Germinal center (tissue), 1 donor: ENCODE results near the gene MAML3.

Source experiments
- DNase-seq: peaks from one replicate; pipeline ENCODE4 v3.0.0; 2012; ENCODE audit warnings: mixed read lengths, low spot score

MAML3 gene

DNA sequence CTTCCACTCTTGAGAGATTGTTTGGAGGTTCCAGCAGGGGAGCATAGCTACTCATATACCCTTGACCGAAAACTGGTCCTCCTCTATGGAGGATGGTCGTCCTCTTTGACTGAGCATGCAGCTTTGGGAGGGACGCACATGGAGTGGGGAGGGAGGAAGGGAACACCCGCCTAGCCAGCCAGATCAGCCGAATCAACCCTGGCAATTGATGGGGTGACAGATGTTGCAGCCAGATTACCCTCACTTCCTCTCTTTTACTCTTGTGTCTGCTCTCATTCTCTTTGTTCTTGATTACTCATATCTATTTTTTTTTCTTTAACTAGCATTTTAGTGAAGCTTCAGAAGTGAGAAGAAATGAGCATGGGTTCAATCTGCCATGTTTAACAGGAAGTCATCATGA, 468.8 kb downstream of the MAML3 start:
- DNase-seq: no peak

DNA sequence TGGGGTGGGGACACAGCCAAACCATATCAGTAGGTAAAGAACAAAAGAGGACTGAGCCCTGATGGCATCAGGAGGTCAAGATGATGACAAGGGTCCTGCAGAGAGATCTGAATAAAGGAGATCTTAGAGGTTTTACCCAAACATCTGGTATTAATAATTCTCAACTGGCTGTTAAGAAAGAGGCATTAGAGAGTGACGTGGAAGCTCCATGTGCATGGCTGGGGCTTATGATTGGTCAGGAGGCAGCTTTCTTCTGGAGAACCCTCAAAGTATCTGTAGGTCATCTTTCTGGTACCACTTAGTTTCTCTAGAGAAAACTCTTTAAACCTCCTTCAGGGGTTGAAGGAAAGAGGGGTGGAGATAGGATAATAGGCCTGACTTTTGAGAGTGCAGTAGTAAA, 469.6 kb downstream of the MAML3 start:
- DNase-seq: no peak

- no peak for DNase-seq
Measured at GRCh38 chr4:139682741-139683151, 471.2 kb downstream of the MAML3 start.

DNA sequence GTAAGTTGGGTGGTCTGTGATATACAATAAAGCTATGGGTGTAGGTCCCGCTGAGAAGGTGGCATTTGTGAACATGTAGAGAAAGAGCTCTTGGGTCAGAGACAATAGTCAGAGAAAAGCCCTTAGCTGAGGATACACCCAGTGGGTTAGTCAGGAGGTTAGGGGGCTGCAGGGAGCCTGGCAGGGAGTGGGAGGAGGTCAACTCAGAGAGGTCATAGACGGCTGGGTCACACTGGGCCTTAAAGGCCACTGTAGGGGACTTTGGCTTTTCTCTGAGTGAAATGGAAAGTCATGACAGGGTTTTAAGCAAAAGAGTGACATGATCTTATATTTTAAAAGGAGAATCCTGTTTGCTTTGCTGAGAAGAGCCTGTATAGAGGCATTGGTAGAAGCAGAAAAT, 471.7 kb downstream of the MAML3 start:
- DNase-seq: no peak

GRCh38 chr4:139676913-139677585, 476.9 kb downstream of the MAML3 start:
- no peak for DNase-seq

GRCh38 chr4:139676365-139676764, 477.6 kb downstream of the MAML3 start:
- DNase-seq: no peak

DNA sequence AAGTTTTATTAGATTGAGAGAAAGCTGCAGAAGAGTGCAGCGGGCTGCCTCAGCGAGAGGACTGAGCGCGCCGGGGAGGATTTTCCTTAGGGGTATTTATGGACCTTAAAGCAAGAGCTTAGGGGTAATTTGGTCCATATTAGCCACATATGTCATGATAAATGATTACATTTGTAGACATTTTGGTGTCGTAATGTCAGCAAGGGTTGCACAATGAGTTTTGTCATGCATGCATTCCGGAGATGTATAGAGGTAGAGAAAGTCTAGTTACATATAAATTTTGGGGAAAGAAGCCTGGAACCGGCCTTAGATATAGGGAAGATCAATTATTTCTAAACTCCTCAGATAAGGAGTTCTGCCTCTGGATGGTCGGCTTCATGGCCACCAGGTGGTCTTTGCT, 478.3 kb downstream of the MAML3 start:
- no peak for DNase-seq

GRCh38 chr4:139674875-139675550, 479.0 kb downstream of the MAML3 start:
- DNase-seq: peak; percentile 73

DNA sequence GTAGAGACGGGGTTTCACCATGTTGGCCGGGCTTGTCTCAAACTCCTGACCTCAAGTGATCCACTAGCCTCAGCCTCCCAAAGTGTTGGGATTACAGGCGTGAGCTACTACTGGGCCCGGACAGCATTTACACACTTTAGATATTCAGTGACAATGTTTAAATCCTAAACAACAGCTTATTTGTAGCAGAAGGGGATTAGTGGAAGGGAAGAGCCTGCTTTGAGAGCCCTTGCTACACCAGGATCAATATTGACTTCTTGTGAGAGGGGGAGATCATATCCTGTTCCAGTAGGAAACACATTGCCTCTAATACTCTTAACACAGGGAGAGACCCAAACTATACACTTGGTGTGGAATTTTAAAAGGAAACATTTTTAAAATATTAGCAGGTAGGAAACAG, 481.3 kb downstream of the MAML3 start:
- no peak for DNase-seq

GRCh38 chr4:139672215-139672614, 481.8 kb downstream of the MAML3 start:
- no peak for DNase-seq

- no peak for DNase-seq
Measured at GRCh38 chr4:139670775-139671174, 483.2 kb downstream of the MAML3 start.

DNA sequence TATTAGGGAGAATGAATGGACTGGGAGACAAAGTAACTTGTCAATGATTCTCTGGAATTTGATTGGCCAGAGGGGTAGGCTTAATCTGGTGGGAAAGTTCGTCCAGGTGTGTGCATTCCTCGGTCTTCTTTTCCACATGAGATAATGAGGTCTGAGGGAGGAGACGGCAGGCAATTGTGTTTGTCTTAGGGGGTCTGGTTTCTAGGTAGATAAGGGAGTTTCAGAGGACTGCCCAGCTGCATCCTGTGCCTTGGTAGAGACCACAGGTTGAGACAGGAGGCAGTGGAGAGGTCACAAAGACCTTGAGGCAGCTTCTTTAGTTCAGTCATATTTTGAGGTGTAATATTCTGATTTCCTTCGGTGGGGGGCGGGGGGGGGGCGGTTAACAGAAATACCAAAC, 484.1 kb downstream of the MAML3 start:
- no peak for DNase-seq

DNA sequence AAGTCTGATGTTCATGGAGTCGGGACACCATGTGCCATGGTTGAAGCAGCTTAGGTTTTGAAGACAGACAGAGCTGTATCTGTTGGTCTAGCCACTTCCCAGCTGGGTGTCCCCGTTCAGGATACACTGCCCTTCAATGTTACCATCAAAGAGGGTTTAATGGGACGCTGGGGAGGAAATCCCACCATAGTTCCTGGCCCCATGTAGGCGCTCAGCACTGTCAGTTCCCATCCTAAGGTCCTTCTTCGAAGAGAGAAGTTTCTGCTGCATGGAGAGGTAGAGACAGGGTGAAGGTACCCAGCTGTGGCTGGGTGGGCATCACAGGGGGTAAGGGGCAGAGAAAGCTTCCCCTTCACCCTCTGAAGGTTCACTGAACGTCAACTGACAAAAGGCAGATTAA, 484.6 kb downstream of the MAML3 start:
- DNase-seq: no peak

- no peak for DNase-seq
Measured at GRCh38 chr4:139668658-139669201, 485.3 kb downstream of the MAML3 start.

GRCh38 chr4:139668036-139668435, 485.9 kb downstream of the MAML3 start:
- DNase-seq: no peak
